IMR-90 (cell line): ENCODE data around the gene KDM5A.

Experiments
- NFE2L2 ChIP-seq: fragments of 150-350 bp; IDR thresholded peaks from 2 replicates; pipeline ENCODE4 v1.6.1; 2016; ENCODE audit warnings: low read depth, mild to moderate bottlenecking, low read length
- POLR2A ChIP-seq: IDR thresholded peaks from 2 replicates; pipeline ENCODE4 v1.6.1; 2012; ENCODE audit warnings: mild to moderate bottlenecking, low read depth, low read length
- RCOR1 ChIP-seq: IDR thresholded peaks from 2 replicates; pipeline ENCODE4 v1.6.1; 2012; ENCODE audit warnings: mild to moderate bottlenecking, low read length, improper control_type of control experiment; ENCODE audit not compliant: insufficient replicate concordance
- TF ChIP-seq, protein P1 (sequence below): conservative IDR thresholded peaks from 2 replicates; pipeline ENCODE4 v1.5.1; 2012; ENCODE audit warnings: mild to moderate bottlenecking, low read depth, low read length, improper control_type of control experiment

DNA sequence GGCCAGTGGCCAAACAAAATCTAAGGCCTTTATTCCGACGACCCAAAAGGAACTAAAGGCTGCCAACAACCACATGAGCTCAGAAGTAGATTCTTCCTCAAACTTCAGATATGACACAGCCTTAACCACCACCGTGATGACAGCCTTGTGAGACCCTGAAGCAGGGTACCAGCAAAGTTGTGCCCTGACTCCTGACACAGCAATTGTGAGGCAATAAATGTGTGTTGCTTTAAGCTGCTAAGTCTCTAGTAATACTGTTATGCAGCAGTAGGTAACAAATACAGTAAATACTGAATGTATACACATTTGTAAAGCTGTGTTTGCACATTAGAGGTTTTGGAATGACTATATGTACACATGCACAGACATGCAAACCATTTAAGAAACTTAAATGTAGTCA, 115.7 kb downstream of the KDM5A start:
- TF ChIP-seq, protein P1, sequence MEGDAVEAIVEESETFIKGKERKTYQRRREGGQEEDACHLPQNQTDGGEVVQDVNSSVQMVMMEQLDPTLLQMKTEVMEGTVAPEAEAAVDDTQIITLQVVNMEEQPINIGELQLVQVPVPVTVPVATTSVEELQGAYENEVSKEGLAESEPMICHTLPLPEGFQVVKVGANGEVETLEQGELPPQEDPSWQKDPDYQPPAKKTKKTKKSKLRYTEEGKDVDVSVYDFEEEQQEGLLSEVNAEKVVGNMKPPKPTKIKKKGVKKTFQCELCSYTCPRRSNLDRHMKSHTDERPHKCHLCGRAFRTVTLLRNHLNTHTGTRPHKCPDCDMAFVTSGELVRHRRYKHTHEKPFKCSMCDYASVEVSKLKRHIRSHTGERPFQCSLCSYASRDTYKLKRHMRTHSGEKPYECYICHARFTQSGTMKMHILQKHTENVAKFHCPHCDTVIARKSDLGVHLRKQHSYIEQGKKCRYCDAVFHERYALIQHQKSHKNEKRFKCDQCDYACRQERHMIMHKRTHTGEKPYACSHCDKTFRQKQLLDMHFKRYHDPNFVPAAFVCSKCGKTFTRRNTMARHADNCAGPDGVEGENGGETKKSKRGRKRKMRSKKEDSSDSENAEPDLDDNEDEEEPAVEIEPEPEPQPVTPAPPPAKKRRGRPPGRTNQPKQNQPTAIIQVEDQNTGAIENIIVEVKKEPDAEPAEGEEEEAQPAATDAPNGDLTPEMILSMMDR: no peak
- TF ChIP-seq RCOR1 (no peak), POLR2A (no peak), NFE2L2 (no peak)
